HCT116 (cell line): ENCODE results near the gene CDC42SE2. TPM values are rescaled to one million over a fixed set of nuclear protein-coding genes. Genes with fewer than 3 reads are reported as not detected.

Experiments used
- ATAC-seq: fragments of 200-7000 bp; cut with Tn5 transposase; 2 replicates; pipeline ENCODE4 v1.9.1; 2020; ENCODE audit warnings: mild to moderate bottlenecking, moderate library complexity
- BruUV-seq: library from RNA; stranded (reverse); fragments of 400-500 nt; replicated peaks from 2 replicates; lab custom pipeline; 2021; lab: Mats Ljungman, UMichigan
- CTCF ChIA-PET: fragments of 300-600 bp; sonication (Branson Sonifier 250); formaldehyde crosslinking; loops from one replicate; lab custom pipeline; 2021; ENCODE audit warnings: antibody characterized with exemption; lab: Charles Lee
- POLR2A ChIA-PET: fragments of 300-600, 350-600 bp; sonication (Branson Sonifier 250); formaldehyde crosslinking; loops from one replicate; lab custom pipeline; 2021; ENCODE audit warnings: antibody characterized with exemption; lab: Charles Lee
- RAD21 ChIA-PET, 2 experiments: fragments of 300-600 bp; sonication (Branson Sonifier 250); formaldehyde crosslinking; loops; one replicate each; lab custom pipeline; 2023; ENCODE audit warnings: low total read pairs in 2 of 2; ENCODE audit not compliant: uncharacterized antibody in 2 of 2, unreplicated experiment in 2 of 2, low non-redundant PET in 1 of 2; lab: Charles Lee
- DNase-seq: peaks from one replicate; pipeline ENCODE4 v3.0.0-alpha.2; 2010; ENCODE audit warnings: low read depth, low spot score
- H2AFZ ChIP-seq: fragments of 200-600 bp; shearing (Covaris generic), sonication (generic); 2 replicates; pipeline ENCODE4 v1.6.1; 2017; ENCODE audit warnings: low read depth, mixed run types, mixed read lengths, antibody characterized with exemption, low read length; ENCODE audit not compliant: poor library complexity, severe bottlenecking
- H3K27ac ChIP-seq: 2 replicates; pipeline ENCODE4 v1.5.1; 2012; ENCODE audit warnings: low read depth, low read length
- H3K27me3 ChIP-seq: fragments of 200-600 bp; sonication (generic); 2 replicates; pipeline ENCODE4 v1.6.1; 2016; ENCODE audit warnings: mixed run types, low read length, mixed read lengths; ENCODE audit not compliant: insufficient read depth
- H3K36me3 ChIP-seq, 2 experiments: fragments of 200-500 bp in 1 of 2; fragments of 200-600 bp in 1 of 2; sonication (Bioruptor generic) in 1 of 2; sonication (generic) in 1 of 2; 2 replicates each; pipeline versions ENCODE4 v1.5.1 to v1.6.1; 2014 to 2016; ENCODE audit warnings: low read length in 2 of 2, inconsistent platforms in 1 of 2, mixed read lengths in 1 of 2, mixed run types in 1 of 2; ENCODE audit not compliant: insufficient read depth in 2 of 2, control insufficient read depth in 1 of 2
- H3K4me1 ChIP-seq, 2 experiments: fragments of 200-600 bp in 1 of 2; sonication (generic) in 1 of 2; 2 replicates each; pipeline versions ENCODE4 v1.5.1 to v1.6.1; 2012 to 2017; ENCODE audit warnings: low read length in 2 of 2, inconsistent platforms in 1 of 2, mild to moderate bottlenecking in 1 of 2, mixed read lengths in 1 of 2, mixed run types in 1 of 2, moderate library complexity in 1 of 2; ENCODE audit not compliant: insufficient read depth in 2 of 2, control insufficient read depth in 1 of 2
- H3K4me2 ChIP-seq: fragments of 200-600 bp; sonication (generic); 2 replicates; pipeline ENCODE4 v1.6.1; 2017; ENCODE audit warnings: mixed run types, low read length, mixed read lengths
- H3K4me3 ChIP-seq, 2 experiments: fragments of 200-600 bp in 1 of 2; sonication (generic) in 1 of 2; replicated peaks in 1 of 2; 2 replicates each; pipeline ENCODE4 v1.5.1; 2011 to 2016; ENCODE audit warnings: low read length in 2 of 2, control low read depth in 1 of 2, low read depth in 1 of 2, mild to moderate bottlenecking in 1 of 2, mixed read lengths in 1 of 2, mixed run types in 1 of 2
- H3K79me2 ChIP-seq: fragments of 200-600 bp; sonication (generic); 2 replicates; pipeline ENCODE4 v1.6.1; 2017; ENCODE audit warnings: mild to moderate bottlenecking, mixed run types, low read length, moderate library complexity, mixed read lengths; ENCODE audit not compliant: insufficient read depth
- H3K9ac ChIP-seq: fragments of 200-600 bp; sonication (generic); 2 replicates; pipeline ENCODE4 v1.6.1; 2016; ENCODE audit warnings: low read length, mixed read lengths
- H3K9me2 ChIP-seq: fragments of 200-600 bp; sonication (generic), shearing (Covaris generic); 2 replicates; pipeline ENCODE4 v1.6.1; 2017; ENCODE audit warnings: mixed run types, mild to moderate bottlenecking, moderate library complexity; ENCODE audit not compliant: insufficient read depth
- H3K9me3 ChIP-seq, 2 experiments: fragments of 200-500 bp in 1 of 2; fragments of 200-600 bp in 1 of 2; sonication (Bioruptor generic) in 1 of 2; sonication (generic) in 1 of 2; 2 replicates each; pipeline ENCODE4 v1.6.1; 2014 to 2017; ENCODE audit warnings: low read length in 2 of 2, mixed read lengths in 2 of 2, inconsistent platforms in 1 of 2, low read depth in 1 of 2, mild to moderate bottlenecking in 1 of 2, mixed run types in 1 of 2, moderate library complexity in 1 of 2; ENCODE audit not compliant: control insufficient read depth in 1 of 2, insufficient read depth in 1 of 2
- H4K20me1 ChIP-seq: fragments of 200-600 bp; sonication (generic), shearing (Covaris generic); 2 replicates; pipeline ENCODE4 v1.6.1; 2017; ENCODE audit warnings: mixed run types, mild to moderate bottlenecking, moderate library complexity; ENCODE audit not compliant: insufficient read depth
- CEBPB ChIP-seq: IDR thresholded peaks from 2 replicates; pipeline ENCODE4 v1.6.1; 2012; ENCODE audit warnings: low read depth
- EGR1 ChIP-seq: IDR thresholded peaks from 2 replicates; pipeline ENCODE4 v1.6.1; 2012; ENCODE audit warnings: low read depth
- JUND ChIP-seq: IDR thresholded peaks from 2 replicates; pipeline ENCODE4 v1.6.1; 2012
- RAD21 ChIP-seq: IDR thresholded peaks from 2 replicates; pipeline ENCODE4 v1.6.1; 2012; ENCODE audit warnings: low read depth, mild to moderate bottlenecking
- SIN3A ChIP-seq: IDR thresholded peaks from 2 replicates; pipeline ENCODE4 v1.6.1; 2012; ENCODE audit warnings: low read depth
- TCF7L2 ChIP-seq: IDR thresholded peaks from 2 replicates; pipeline ENCODE4 v1.7.0; 2011; ENCODE audit warnings: borderline replicate concordance, inconsistent platforms; ENCODE audit not compliant: insufficient read depth, insufficient read length; ENCODE audit errors: extremely low read depth
- YY1 ChIP-seq: IDR thresholded peaks from 2 replicates; pipeline ENCODE4 v1.6.1; 2011; ENCODE audit warnings: low read length, low read depth, moderate library complexity, mild to moderate bottlenecking; ENCODE audit not compliant: insufficient replicate concordance; ENCODE audit errors: extremely low read depth
- ZFX ChIP-seq: fragments of 450-650 bp; IDR thresholded peaks from 2 replicates; pipeline ENCODE4 v1.6.1; 2017
- ZNF274 ChIP-seq: fragments of 200-500 bp; sonication (Bioruptor generic); IDR thresholded peaks from 2 replicates; pipeline ENCODE4 v1.6.1; 2014; ENCODE audit warnings: mild to moderate bottlenecking, low read depth, low read length, inconsistent platforms
- intact Hi-C: fragments of 100-400 bp; cut with micrococcal nuclease; formaldehyde crosslinking; loops from 2 replicates; pipeline ENCODE4 v1.10.0; 2022
- total RNA-seq: library from RNA; stranded (reverse); gene quantifications from one replicate; pipeline ENCODE4 v1.2.1, GENCODE V29; 2021; ENCODE audit not compliant: unreplicated experiment
- TF ChIP-seq, protein P1 (sequence below), 3 experiments: fragments of 200-600 bp in 1 of 3; sonication (generic) in 1 of 3; IDR thresholded peaks in 2 of 3; conservative IDR thresholded peaks in 1 of 3; 2 replicates each; pipeline ENCODE4 v1.5.1; 2012 to 2017; ENCODE audit warnings: low read depth in 2 of 3, low read length in 2 of 3, antibody characterized with exemption in 1 of 3, borderline replicate concordance in 1 of 3, control low read depth in 1 of 3, mild to moderate bottlenecking in 1 of 3, mixed read lengths in 1 of 3, mixed run types in 1 of 3, moderate library complexity in 1 of 3; ENCODE audit not compliant: insufficient read depth in 1 of 3
- TF ChIP-seq, protein P2 (sequence below): IDR thresholded peaks from 2 replicates; pipeline ENCODE4 v1.6.1; 2012
- TF ChIP-seq, protein P3 (sequence below): IDR thresholded peaks from 2 replicates; pipeline ENCODE4 v1.6.1; 2011; ENCODE audit warnings: mild to moderate bottlenecking, low read length, moderate library complexity; ENCODE audit not compliant: insufficient replicate concordance; ENCODE audit errors: extremely low read depth

CDC42SE2 gene
- total RNA-seq, 1 experiment from 2014 or later, result 27.0 TPM

DNA sequence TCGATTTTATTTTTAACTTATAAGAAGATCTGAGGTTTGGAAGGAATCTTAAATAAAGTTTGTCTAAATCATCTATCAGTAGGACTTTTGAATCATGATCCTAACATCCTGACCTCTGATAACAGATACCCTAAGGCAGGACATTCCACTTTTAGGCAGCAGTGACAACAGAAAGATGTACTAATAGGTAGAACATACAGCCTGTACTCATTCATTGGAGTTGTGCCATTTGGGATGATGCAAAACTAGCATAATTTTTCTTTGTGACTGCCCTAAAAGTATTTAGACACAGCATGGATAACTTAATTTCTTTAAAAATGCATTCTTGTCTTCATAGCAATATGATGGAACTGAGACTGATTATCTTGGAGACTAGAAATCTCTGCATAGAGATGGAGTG lies 39.7 kb downstream of the CDC42SE2 start:
- Histone ChIP-seq H3K9ac (no peak overlapping the region), H3K79me2 (peaks cover 69% of the 10 kb centered on the region), H3K9me3 (no peaks in the 10 kb centered on the region), H3K4me2 (no peak overlapping the region), H3K27ac (no peak overlapping the region), H3K4me3 (no peak overlapping the region), H2AFZ (no peak overlapping the region), H3K27me3 (no peaks in the 10 kb centered on the region), H3K36me3 (no peaks in the 10 kb centered on the region), H4K20me1 (no peaks in the 10 kb centered on the region), H3K9me2 (no peaks in the 10 kb centered on the region), H3K4me1 (0 out of 4 replicates have a peak, but pooled peaks cover 0 to 4% of the 10 kb centered on the region in 2 experiments)
- intact Hi-C loops, result no loop called here
- ChIA-PET POLR2A (no interaction called here), CTCF (no interaction called here), RAD21 (no interaction called here)
- TF ChIP-seq YY1 (no peak), SIN3A (no peak), ZNF274 (no peak)
- TF ChIP-seq, protein P1, sequence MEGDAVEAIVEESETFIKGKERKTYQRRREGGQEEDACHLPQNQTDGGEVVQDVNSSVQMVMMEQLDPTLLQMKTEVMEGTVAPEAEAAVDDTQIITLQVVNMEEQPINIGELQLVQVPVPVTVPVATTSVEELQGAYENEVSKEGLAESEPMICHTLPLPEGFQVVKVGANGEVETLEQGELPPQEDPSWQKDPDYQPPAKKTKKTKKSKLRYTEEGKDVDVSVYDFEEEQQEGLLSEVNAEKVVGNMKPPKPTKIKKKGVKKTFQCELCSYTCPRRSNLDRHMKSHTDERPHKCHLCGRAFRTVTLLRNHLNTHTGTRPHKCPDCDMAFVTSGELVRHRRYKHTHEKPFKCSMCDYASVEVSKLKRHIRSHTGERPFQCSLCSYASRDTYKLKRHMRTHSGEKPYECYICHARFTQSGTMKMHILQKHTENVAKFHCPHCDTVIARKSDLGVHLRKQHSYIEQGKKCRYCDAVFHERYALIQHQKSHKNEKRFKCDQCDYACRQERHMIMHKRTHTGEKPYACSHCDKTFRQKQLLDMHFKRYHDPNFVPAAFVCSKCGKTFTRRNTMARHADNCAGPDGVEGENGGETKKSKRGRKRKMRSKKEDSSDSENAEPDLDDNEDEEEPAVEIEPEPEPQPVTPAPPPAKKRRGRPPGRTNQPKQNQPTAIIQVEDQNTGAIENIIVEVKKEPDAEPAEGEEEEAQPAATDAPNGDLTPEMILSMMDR (IDR thresholded peaks at IDR 0.05 in 2 of 3, conservative IDR thresholded peaks at IDR 0.05 in 1 of 3; ENCODE audit: borderline replicate concordance in 1 of 3, insufficient read depth in 1 of 3, low read depth in 2 of 3, low read length in 2 of 3), result no peak
- TF ChIP-seq, protein P2, sequence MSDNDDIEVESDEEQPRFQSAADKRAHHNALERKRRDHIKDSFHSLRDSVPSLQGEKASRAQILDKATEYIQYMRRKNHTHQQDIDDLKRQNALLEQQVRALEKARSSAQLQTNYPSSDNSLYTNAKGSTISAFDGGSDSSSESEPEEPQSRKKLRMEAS, result no peak
- DNase-seq (no peak), ATAC-seq (no peak)
- BruUV-seq, result no TSS peak

DNA sequence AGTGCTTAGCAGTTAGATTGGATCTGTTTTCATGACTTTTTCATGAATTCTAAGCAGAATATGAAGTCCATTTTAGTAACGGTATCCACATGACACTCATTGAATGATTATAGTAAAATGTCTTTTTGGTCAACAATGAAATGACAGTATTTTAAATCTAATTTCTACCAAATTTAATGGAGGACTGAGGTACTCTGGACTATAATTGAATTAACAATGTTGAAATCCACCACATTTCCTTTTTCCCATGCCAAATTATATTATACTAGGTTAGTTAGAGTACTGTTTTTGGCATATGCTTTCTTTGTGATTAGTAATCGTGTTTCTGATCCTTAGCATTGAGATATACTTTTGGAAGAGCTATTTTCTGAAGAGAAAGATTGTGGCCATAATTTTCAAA lies 40.6 kb downstream of the CDC42SE2 start:
- Histone ChIP-seq H3K9me2 (no peaks in the 10 kb centered on the region), H3K36me3 (no peaks in the 10 kb centered on the region), H3K4me3 (no peak overlapping the region), H3K4me2 (no peak overlapping the region), H3K79me2 (peaks cover 60% of the 10 kb centered on the region), H2AFZ (no peak overlapping the region), H3K27me3 (no peaks in the 10 kb centered on the region), H3K9ac (no peak overlapping the region), H3K9me3 (no peaks in the 10 kb centered on the region), H3K4me1 (0 out of 4 replicates have a peak, but pooled peaks cover 0 to 4% of the 10 kb centered on the region in 2 experiments), H3K27ac (no peak overlapping the region), H4K20me1 (no peaks in the 10 kb centered on the region)
- no TSS peak for BruUV-seq
- ChIA-PET RAD21 (no interaction called here), CTCF (no interaction called here), POLR2A (no interaction called here)
- no peak for ATAC-seq
- intact Hi-C loops, result no loop called here
- DNase-seq, result no peak
- TF ChIP-seq SIN3A (no peak), CEBPB (no peak), JUND (no peak), RAD21 (no peak), ZFX (no peak), EGR1 (no peak), TCF7L2 (no peak)
- TF ChIP-seq, protein P3, sequence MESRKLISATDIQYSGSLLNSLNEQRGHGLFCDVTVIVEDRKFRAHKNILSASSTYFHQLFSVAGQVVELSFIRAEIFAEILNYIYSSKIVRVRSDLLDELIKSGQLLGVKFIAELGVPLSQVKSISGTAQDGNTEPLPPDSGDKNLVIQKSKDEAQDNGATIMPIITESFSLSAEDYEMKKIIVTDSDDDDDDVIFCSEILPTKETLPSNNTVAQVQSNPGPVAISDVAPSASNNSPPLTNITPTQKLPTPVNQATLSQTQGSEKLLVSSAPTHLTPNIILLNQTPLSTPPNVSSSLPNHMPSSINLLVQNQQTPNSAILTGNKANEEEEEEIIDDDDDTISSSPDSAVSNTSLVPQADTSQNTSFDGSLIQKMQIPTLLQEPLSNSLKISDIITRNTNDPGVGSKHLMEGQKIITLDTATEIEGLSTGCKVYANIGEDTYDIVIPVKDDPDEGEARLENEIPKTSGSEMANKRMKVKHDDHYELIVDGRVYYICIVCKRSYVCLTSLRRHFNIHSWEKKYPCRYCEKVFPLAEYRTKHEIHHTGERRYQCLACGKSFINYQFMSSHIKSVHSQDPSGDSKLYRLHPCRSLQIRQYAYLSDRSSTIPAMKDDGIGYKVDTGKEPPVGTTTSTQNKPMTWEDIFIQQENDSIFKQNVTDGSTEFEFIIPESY, result no peak
- TF ChIP-seq, protein P2, result no peak
